ENCODE measurements around the gene ATP1A2. TPM values are rescaled to one million over a fixed set of nuclear protein-coding genes. Genes with fewer than 3 reads are reported as not detected.

Gene ATP1A2
- total and polyA plus RNA-seq, 2 donors (not counting 1 experiment from before 2014, with no cell fraction given) = not detected

DNA sequence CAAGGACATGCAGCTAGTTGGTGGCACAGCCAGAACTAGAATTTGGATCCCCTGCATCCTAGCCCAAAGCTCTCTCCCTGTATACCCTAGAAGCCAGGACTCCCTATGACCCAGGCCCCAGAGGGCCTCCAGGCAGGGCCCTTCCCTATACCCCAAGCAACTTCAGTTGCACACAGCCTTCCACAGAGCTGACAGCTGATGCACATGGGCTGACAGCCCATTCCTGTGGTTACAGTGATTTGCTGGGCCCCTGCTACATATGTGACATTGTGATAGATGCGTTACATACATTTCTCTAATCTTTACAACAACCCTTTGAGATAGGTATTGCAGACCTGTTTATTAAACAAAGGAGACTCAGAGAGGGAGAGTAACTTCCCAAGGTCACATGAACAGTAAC is 5.8 kb downstream of the ATP1A2 start:
- no peak overlapping the region for H3K27ac Mint-ChIP-seq
- Histone ChIP-seq H3K9me3 (ENCODE audit: control extremely low read depth in 1 of 3, control insufficient read depth in 2 of 3, insufficient read depth in 1 of 3, low read length in 2 of 3) (no peaks in the 10 kb centered on the region), H2AFZ (ENCODE audit: insufficient read depth, low read depth, low read length, poor library complexity, severe bottlenecking) (no peak overlapping the region), H3K27ac (ENCODE audit: low read length in 2 of 2) (no peak overlapping the region), H3K4me1 (ENCODE audit: control insufficient read depth in 2 of 2, insufficient read depth in 2 of 2, low read length in 2 of 2) (no peaks in the 10 kb centered on the region), H3K9ac (ENCODE audit: low read length) (no peak overlapping the region), H3K4me3 (ENCODE audit: control extremely low read depth in 1 of 5, extremely low read depth in 1 of 5, insufficient read depth in 1 of 5, low read depth in 2 of 5, low read length in 4 of 5) (no peak overlapping the region), H3K4me2 (replicated peaks; ENCODE audit: low read depth, low read length, poor library complexity, severe bottlenecking) (no peak overlapping the region), H3K36me3 (replicated peaks in 1 of 2; ENCODE audit: control extremely low read depth in 1 of 2, control insufficient read depth in 1 of 2, extremely low read depth in 1 of 2, insufficient read depth in 2 of 2, low read length in 1 of 2) (no peaks in the 10 kb centered on the region), H3K27me3 (replicated peaks in 1 of 4; ENCODE audit: control extremely low read depth in 1 of 4, control insufficient read depth in 3 of 4, insufficient read depth in 4 of 4, low read length in 3 of 4) (peaks cover 0 to 8% (median 3%) of the 10 kb centered on the region in 4 experiments), H3K79me2 (ENCODE audit: control insufficient read depth, insufficient read depth, low read length) (no peaks in the 10 kb centered on the region), H4K20me1 (ENCODE audit: control insufficient read depth, insufficient read depth, low read length, poor library complexity, severe bottlenecking) (no peaks in the 10 kb centered on the region)
- ChIA-PET POLR2A (no interaction called here), CTCF (no interaction called here)
- H3K9me3 Mint-ChIP-seq (ENCODE audit: insufficient read depth) = no peaks in the 10 kb centered on the region
- no peak for ATAC-seq (ENCODE audit: low read depth)
- peaks cover 27% of the 10 kb centered on the region for H3K27me3 Mint-ChIP-seq
- intact Hi-C loops (cut with micrococcal nuclease) = no loop called here
- TF ChIP-seq EZH2 (IDR thresholded peaks at IDR 0.05; ENCODE audit: borderline replicate concordance, insufficient read depth, low read depth, low read length, poor library complexity, severe bottlenecking) (no peak), CTCF (IDR thresholded peaks at IDR 0.05) (no peak)
- no peak overlapping the region for H3K4me3 Mint-ChIP-seq
- H3K4me1 Mint-ChIP-seq = no peaks in the 10 kb centered on the region
- no CpG with 5 or more reads among the region's 1 CpG for WGBS (ENCODE audit: insufficient coverage)
- DNase-seq = no peak

DNA sequence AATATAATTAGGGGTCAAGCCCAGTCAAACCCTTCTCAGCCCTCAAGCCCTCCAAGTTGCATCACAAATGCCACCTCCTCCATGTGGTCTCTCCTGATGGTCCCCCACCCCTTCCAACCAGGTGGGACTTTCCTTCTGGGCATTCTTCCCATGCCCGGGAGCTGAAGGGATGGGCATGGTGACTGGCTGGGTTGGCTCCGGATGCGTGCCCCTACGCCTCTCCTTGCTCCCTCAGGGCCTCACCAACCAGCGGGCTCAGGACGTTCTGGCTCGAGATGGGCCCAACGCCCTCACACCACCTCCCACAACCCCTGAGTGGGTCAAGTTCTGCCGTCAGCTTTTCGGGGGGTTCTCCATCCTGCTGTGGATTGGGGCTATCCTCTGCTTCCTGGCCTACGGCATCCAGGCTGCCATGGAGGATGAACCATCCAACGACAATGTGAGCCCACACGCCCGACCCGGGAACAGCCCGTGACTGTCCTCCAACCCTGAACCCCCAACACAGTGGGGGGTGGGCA is 7.5 kb downstream of the ATP1A2 start:
- CTCF ChIA-PET = no interaction called here

More for the DNA sequence above, 7.5 kb downstream of the ATP1A2 start:
- H3K27me3 Mint-ChIP-seq = peaks cover 16% of the 10 kb centered on the region
- H3K4me3 ChIP-seq (ENCODE audit: control extremely low read depth in 1 of 5, extremely low read depth in 1 of 5, insufficient read depth in 1 of 5, low read depth in 2 of 5, low read length in 4 of 5) = no peak overlapping the region
- TF ChIP-seq EZH2 (IDR thresholded peaks at IDR 0.05; ENCODE audit: borderline replicate concordance, insufficient read depth, low read depth, low read length, poor library complexity, severe bottlenecking) (no peak), CTCF (IDR thresholded peaks at IDR 0.05) (no peak)
- H3K9me3 Mint-ChIP-seq (ENCODE audit: insufficient read depth) = no peaks in the 10 kb centered on the region
- H3K79me2 ChIP-seq (ENCODE audit: control insufficient read depth, insufficient read depth, low read length) = no peaks in the 10 kb centered on the region
- no peak overlapping the region for H2AFZ ChIP-seq (ENCODE audit: insufficient read depth, low read depth, low read length, poor library complexity, severe bottlenecking)
- H3K36me3 ChIP-seq (replicated peaks in 1 of 2; ENCODE audit: control extremely low read depth in 1 of 2, control insufficient read depth in 1 of 2, extremely low read depth in 1 of 2, insufficient read depth in 2 of 2, low read length in 1 of 2) = no peaks in the 10 kb centered on the region
- H4K20me1 ChIP-seq (ENCODE audit: control insufficient read depth, insufficient read depth, low read length, poor library complexity, severe bottlenecking) = no peaks in the 10 kb centered on the region
- ATAC-seq (ENCODE audit: low read depth) (no peak), DNase-seq (no peak)
- H3K4me1 ChIP-seq (ENCODE audit: control insufficient read depth in 2 of 2, insufficient read depth in 2 of 2, low read length in 2 of 2) = no peaks in the 10 kb centered on the region
- intact Hi-C loops (cut with micrococcal nuclease) = no loop called here
- H3K4me2 ChIP-seq (replicated peaks; ENCODE audit: low read depth, low read length, poor library complexity, severe bottlenecking) = no peak overlapping the region
- H3K9me3 ChIP-seq (ENCODE audit: control extremely low read depth in 1 of 3, control insufficient read depth in 2 of 3, insufficient read depth in 1 of 3, low read length in 2 of 3) = no peaks in the 10 kb centered on the region
- WGBS (ENCODE audit: insufficient coverage) = 97% methylated on average over 9 of the region's 16 CpGs
- no peaks in the 10 kb centered on the region for H3K27me3 ChIP-seq (replicated peaks in 1 of 4; ENCODE audit: control extremely low read depth in 1 of 4, control insufficient read depth in 3 of 4, insufficient read depth in 4 of 4, low read length in 3 of 4)
- no peak overlapping the region for H3K9ac ChIP-seq (ENCODE audit: low read length)
- H3K4me1 Mint-ChIP-seq = no peaks in the 10 kb centered on the region
- H3K27ac Mint-ChIP-seq = no peak overlapping the region
- no peak overlapping the region for H3K4me3 Mint-ChIP-seq
- POLR2A ChIA-PET = no interaction called here
- no peak overlapping the region for H3K27ac ChIP-seq (ENCODE audit: low read length in 2 of 2)
